Measurements from ENCODE around the gene GNG7. TPM values are rescaled to one million over a fixed set of nuclear protein-coding genes. Genes with fewer than 3 reads are reported as not detected.

The GNG7 gene
- total and polyA plus RNA-seq, 10 of the 15 experiments (the other 5 are each of a cell fraction or from before 2014, with no cell fraction given) = 1.9 to 13.6 (median 6.5) TPM

- TF ChIP-seq, protein P1, sequence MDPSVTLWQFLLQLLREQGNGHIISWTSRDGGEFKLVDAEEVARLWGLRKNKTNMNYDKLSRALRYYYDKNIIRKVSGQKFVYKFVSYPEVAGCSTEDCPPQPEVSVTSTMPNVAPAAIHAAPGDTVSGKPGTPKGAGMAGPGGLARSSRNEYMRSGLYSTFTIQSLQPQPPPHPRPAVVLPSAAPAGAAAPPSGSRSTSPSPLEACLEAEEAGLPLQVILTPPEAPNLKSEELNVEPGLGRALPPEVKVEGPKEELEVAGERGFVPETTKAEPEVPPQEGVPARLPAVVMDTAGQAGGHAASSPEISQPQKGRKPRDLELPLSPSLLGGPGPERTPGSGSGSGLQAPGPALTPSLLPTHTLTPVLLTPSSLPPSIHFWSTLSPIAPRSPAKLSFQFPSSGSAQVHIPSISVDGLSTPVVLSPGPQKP (IDR thresholded peaks at IDR 0.05; ENCODE audit: low read depth, low read length) = no peak
- TF ChIP-seq RAD51 (IDR thresholded peaks at IDR 0.05) (no peak), CBX3 (IDR thresholded peaks at IDR 0.05; ENCODE audit: borderline replicate concordance, low read depth) (no peak), NR2F1 (conservative IDR thresholded peaks at IDR 0.05) (no peak), SREBF2 (IDR thresholded peaks at IDR 0.05; ENCODE audit: low read length) (no peak), ZNF24 (IDR thresholded peaks at IDR 0.05) (no peak), NFIC (IDR thresholded peaks at IDR 0.05; ENCODE audit: low read depth, low read length) (no peak), PAX8 (IDR thresholded peaks at IDR 0.05) (no peak), NBN (IDR thresholded peaks at IDR 0.05) (no peak), CHD4 (IDR thresholded peaks at IDR 0.05) (no peak), BHLHE40 (IDR thresholded peaks at IDR 0.05; ENCODE audit: borderline replicate concordance in 1 of 2, low read depth in 2 of 2, low read length in 1 of 2) (peak in 1 of 2 experiments; percentile 35; a peak in 2 of 4 replicates), SMAD1 (IDR thresholded peaks at IDR 0.05; ENCODE audit: low read depth, partially characterized antibody) (no peak), HDAC6 (IDR thresholded peaks at IDR 0.05; ENCODE audit: unreplicated experiment) (no peak), ZNF217 (IDR thresholded peaks at IDR 0.05) (0 out of 2 replicates have a peak, but pooled peaks have one; percentile 31), RBBP5 (conservative IDR thresholded peaks at IDR 0.05) (no peak)
- TF ChIP-seq, protein P2, sequence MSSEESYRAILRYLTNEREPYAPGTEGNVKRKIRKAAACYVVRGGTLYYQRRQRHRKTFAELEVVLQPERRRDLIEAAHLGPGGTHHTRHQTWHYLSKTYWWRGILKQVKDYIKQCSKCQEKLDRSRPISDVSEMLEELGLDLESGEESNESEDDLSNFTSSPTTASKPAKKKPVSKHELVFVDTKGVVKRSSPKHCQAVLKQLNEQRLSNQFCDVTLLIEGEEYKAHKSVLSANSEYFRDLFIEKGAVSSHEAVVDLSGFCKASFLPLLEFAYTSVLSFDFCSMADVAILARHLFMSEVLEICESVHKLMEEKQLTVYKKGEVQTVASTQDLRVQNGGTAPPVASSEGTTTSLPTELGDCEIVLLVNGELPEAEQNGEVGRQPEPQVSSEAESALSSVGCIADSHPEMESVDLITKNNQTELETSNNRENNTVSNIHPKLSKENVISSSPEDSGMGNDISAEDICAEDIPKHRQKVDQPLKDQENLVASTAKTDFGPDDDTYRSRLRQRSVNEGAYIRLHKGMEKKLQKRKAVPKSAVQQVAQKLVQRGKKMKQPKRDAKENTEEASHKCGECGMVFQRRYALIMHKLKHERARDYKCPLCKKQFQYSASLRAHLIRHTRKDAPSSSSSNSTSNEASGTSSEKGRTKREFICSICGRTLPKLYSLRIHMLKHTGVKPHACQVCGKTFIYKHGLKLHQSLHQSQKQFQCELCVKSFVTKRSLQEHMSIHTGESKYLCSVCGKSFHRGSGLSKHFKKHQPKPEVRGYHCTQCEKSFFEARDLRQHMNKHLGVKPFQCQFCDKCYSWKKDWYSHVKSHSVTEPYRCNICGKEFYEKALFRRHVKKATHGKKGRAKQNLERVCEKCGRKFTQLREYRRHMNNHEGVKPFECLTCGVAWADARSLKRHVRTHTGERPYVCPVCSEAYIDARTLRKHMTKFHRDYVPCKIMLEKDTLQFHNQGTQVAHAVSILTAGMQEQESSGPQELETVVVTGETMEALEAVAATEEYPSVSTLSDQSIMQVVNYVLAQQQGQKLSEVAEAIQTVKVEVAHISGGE (CRISPR knock-in tag; IDR thresholded peaks at IDR 0.05) = no peak
- TF ChIP-seq, protein P3, sequence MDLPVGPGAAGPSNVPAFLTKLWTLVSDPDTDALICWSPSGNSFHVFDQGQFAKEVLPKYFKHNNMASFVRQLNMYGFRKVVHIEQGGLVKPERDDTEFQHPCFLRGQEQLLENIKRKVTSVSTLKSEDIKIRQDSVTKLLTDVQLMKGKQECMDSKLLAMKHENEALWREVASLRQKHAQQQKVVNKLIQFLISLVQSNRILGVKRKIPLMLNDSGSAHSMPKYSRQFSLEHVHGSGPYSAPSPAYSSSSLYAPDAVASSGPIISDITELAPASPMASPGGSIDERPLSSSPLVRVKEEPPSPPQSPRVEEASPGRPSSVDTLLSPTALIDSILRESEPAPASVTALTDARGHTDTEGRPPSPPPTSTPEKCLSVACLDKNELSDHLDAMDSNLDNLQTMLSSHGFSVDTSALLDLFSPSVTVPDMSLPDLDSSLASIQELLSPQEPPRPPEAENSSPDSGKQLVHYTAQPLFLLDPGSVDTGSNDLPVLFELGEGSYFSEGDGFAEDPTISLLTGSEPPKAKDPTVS (IDR thresholded peaks at IDR 0.05; ENCODE audit: low read depth, low read length) = no peak
- TF ChIP-seq, protein P4, sequence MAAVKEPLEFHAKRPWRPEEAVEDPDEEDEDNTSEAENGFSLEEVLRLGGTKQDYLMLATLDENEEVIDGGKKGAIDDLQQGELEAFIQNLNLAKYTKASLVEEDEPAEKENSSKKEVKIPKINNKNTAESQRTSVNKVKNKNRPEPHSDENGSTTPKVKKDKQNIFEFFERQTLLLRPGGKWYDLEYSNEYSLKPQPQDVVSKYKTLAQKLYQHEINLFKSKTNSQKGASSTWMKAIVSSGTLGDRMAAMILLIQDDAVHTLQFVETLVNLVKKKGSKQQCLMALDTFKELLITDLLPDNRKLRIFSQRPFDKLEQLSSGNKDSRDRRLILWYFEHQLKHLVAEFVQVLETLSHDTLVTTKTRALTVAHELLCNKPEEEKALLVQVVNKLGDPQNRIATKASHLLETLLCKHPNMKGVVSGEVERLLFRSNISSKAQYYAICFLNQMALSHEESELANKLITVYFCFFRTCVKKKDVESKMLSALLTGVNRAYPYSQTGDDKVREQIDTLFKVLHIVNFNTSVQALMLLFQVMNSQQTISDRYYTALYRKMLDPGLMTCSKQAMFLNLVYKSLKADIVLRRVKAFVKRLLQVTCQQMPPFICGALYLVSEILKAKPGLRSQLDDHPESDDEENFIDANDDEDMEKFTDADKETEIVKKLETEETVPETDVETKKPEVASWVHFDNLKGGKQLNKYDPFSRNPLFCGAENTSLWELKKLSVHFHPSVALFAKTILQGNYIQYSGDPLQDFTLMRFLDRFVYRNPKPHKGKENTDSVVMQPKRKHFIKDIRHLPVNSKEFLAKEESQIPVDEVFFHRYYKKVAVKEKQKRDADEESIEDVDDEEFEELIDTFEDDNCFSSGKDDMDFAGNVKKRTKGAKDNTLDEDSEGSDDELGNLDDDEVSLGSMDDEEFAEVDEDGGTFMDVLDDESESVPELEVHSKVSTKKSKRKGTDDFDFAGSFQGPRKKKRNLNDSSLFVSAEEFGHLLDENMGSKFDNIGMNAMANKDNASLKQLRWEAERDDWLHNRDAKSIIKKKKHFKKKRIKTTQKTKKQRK (IDR thresholded peaks at IDR 0.05; ENCODE audit: low read depth, low read length) = no peak
Measured at GRCh38 chr19:2461751-2462634, 240.5 kb downstream of the GNG7 start (continued).

Data from GM12878 (cell line).